ENCODE data around the gene SERP2. TPM values are rescaled to one million over a fixed set of nuclear protein-coding genes. Genes with fewer than 3 reads are reported as not detected.

SERP2 gene
- total and polyA plus RNA-seq, 9 of the 15 experiments (the other 6 are each of a cell fraction or from before 2014, with no cell fraction given): 0.13 TPM; not detected in 8

- TF ChIP-seq ZC3H4 (CRISPR knock-in tag; IDR thresholded peaks at IDR 0.05; ENCODE audit: borderline replicate concordance): no peak
- TF ChIP-seq MCM5 (IDR thresholded peaks at IDR 0.05; ENCODE audit: low read depth): no peak
- no peak for TF ChIP-seq COPS2 (conservative IDR thresholded peaks at IDR 0.05)
- TF ChIP-seq HNRNPLL (IDR thresholded peaks at IDR 0.05; ENCODE audit: low read depth, low read length, poor library complexity, severe bottlenecking): no peak
- TF ChIP-seq SMC3 (conservative IDR thresholded peaks at IDR 0.05; ENCODE audit: insufficient read depth, low read depth, low read length): no peak
- no peak for TF ChIP-seq RREB1 (CRISPR knock-in tag; IDR thresholded peaks at IDR 0.05)
- peak; percentile 98 for TF ChIP-seq CBFA2T3 (IDR thresholded peaks at IDR 0.05)
- no peak for TF ChIP-seq SRF (CRISPR knock-in tag; IDR thresholded peaks at IDR 0.05)
- TF ChIP-seq USF1 (CRISPR knock-in tag; IDR thresholded peaks at IDR 0.05): no peak
- TF ChIP-seq NBN (IDR thresholded peaks at IDR 0.05; ENCODE audit: low read depth): 0 out of 2 replicates have a peak, but pooled peaks have one; percentile 17
- TF ChIP-seq SREBF2 (CRISPR knock-in tag; IDR thresholded peaks at IDR 0.05): no peak
- no peak for TF ChIP-seq ID3 (CRISPR knock-in tag; IDR thresholded peaks at IDR 0.05)
- no peak for TF ChIP-seq ID3 (tag; IDR thresholded peaks at IDR 0.05)
- no peak for TF ChIP-seq PTTG1 (tag; IDR thresholded peaks at IDR 0.05; ENCODE audit: low read depth)
- peak; percentile 87 for TF ChIP-seq SMARCA4 (IDR thresholded peaks at IDR 0.05)
- TF ChIP-seq POLR2G (IDR thresholded peaks at IDR 0.05; ENCODE audit: low read depth, low read length): no peak
- no peak for TF ChIP-seq JUNB (CRISPR knock-in tag; conservative IDR thresholded peaks at IDR 0.05)
- TF ChIP-seq TEAD2 (tag; IDR thresholded peaks at IDR 0.05): peak; percentile 64; the same call in 1 of the 2 replicates
Observed at GRCh38 chr13:44386913-44387556, 13.4 kb downstream of the SERP2 start (continued).

Measured in K562 (cell line).